Hematopoietic multipotent progenitor cell treated with erythropoietin and hydrocortisone succinate and interleukin-3 and kit ligand, for 17 days (in vitro differentiated cells): ENCODE data around the gene OR6T1.

Experiments
- DNase-seq: peaks from one replicate; pipeline ENCODE4 v3.0.0-alpha.2; 2015; ENCODE audit warnings: low spot score

Gene OR6T1, protein sequence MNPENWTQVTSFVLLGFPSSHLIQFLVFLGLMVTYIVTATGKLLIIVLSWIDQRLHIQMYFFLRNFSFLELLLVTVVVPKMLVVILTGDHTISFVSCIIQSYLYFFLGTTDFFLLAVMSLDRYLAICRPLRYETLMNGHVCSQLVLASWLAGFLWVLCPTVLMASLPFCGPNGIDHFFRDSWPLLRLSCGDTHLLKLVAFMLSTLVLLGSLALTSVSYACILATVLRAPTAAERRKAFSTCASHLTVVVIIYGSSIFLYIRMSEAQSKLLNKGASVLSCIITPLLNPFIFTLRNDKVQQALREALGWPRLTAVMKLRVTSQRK

DNA sequence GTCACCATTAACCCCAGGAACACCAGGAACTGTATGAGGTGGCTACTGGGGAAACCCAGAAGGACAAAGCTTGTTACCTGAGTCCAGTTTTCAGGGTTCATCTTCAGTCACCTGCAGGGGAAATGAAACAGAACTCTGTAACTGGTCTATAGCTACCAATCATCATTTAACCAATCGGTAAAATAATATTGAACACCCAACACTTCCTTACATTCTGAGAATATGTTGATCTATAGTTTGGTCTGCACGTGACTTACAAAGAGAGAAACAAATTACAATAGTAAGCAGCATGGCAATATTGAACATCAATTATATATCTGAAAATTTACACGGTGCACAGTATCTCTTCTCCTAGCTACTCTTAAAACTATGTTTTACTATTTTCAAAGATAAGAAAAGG is at the start of gene OR6T1:
TSS of gene OR6T1 (minus strand) at position 101 of the 400 bp plus-strand sequence. CDS start at position 101, 0 bp downstream.
- no peak for DNase-seq

DNA sequence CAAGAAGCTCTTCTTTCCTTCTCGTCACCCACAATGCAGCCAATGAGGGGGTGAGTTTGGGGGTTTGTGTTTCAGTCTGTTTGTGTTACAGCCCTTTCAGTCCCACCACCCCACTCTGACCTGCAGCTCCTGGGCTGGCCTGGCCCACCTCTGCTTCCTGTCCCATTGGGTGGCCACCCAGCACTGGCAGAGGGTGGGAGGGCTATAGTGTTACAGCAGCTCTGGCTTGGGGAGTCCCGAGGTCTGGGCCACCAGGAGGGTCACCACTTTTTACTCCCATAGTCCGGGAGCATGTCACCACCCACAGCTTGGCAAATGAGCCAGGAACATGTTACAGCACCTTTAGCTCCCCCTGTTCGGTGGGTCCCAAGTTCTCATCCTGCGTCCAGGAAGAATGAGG is 35.7 kb upstream of the OR6T1 start:
- DNase-seq = no peak

DNA sequence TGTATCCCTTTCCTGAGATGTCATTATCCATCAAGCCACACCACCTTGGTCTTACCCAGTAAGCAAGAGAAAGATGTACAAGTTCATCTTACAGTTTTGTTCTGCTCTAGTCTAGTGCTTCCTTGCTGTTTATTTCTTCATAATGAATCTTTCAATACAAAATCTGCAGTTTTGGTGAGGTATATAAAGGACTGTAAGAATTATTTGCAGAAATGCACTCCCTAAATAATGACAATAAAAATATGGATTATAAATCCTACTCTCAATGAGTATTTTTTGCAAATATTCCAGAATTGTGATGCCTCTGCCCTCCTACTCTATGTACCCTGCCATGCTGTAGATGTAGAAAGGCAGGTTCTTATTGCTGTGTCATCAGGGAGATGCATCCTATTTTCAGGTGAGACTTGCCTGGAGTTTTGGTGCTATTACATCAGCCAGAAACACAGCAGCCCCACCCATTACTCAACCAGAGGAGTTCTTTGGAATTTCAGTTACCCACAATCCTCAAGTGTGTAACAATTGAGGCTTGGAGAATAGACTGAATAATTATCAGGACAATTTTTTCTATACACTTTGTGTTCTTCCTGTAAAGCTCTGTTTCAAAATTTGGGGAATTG is 34.2 kb upstream of the OR6T1 start, which contains the start of gene OR10S1:
TSS of gene OR10S1 (minus strand) at position 51 of the 617 bp plus-strand sequence. CDS start 117 bp downstream, outside the sequence.
- DNase-seq = no peak

DNA sequence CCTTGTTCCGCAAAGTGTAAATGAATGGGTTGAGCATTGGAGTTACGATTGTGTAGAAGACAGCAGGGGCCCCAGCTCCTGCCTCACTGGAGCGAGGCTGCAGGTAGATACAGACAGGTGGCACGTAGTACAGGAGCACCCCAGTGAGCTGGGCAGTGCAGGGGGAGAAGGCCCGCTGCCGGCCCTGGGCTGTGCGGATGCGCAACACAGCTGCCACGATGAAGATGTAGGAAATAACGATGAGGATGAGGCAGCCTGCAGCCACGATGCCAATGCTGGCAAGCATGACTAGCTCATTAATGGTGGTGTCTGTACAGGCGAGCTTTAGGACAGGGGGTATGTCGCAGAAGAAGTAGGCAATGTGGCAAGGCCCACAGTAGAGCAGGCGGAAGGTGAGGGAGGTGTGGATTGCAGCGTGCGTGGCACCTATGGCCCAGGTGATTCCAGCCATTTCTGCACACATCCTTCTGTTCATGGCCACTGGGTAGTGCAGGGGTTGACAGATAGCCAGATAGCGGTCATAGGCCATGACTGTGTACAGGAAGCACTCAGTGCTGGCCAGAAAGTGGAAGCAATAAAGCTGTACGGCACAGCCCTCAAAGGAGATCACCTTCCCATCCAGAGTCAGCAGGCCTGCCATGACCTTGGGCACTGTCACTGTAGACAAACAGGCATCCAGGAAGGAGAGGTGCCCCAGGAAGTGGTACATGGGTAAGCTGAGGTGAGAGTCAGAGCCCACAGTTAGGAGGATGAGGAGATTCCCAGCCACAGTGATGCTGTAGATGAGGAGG is 33.3 kb upstream of the OR6T1 start:
- no peak for DNase-seq

DNA sequence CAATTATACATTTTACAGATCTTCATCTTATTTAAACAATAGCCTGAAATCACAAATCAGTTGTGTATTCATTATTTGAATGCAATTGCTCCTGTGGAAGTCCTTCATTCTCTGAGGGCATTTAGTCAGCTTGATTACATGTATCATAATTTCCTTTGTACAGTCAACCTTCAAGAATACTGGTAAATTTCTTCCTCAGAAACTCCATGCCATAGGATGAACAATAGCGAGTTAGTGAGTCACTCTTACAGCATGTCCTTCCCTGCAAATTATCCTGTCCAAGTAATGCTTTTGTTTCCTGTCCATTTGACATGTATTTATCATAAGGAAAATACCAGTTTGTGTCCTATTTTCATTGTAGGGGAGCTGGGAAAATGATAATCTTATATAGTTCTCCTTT is 30.2 kb upstream of the OR6T1 start:
- no peak for DNase-seq

DNA sequence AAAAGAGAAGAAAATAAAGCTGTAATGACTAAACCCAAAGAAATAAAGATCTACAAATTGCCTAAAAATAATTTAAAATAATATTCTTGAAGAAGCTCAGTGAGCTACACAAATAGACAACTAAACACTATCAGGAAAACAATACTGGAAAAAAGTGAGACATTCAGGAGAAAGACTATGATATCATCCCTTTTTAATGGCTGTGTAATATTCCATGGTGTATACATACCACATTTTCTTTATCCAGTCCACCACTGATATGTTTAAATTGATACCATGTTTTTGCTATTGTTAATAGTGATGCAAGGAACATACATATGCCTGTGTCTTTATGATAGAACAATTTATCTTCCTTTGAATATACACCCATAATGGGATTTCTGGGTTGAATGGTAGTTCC is 13.1 kb upstream of the OR6T1 start:
- DNase-seq = no peak

DNA sequence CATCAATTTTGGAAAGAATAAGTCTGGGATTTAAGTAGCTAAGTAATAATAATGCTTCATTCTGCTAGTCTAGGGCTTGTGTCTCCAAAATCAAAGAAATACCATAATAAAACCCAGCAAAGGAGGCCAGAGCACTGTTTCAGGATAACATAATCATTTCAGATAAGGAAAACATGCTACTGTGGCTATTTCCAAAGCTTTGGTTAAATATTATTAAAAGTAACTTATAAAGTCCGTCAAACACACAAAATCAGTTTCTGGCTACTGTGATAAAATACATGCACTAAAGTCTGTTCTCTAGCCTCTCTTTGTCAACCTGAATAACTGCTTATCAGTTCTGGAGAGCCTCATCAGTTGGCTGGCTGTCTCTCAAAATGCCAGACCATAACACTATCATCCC is 1.5 kb upstream of the OR6T1 start:
- no peak for DNase-seq

DNA sequence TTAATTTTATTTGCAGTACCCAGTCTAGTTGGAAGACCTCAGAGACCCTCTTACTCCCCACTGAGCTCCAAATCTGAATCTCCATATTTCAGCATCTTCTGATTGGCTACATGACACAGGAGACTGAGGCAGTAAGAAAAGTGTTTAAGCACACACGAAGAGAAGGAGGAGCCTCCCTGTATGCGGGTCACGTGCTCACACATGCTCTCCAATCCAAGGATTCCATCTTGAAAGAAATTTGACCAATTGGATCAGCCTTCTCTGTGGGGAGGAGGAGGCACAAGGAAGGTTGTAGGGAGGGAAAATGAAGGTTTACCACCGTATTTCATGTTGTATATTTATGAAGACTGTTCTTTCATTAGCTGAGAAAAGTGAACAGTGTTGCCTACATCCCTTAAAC is 1.2 kb downstream of the OR6T1 start:
- DNase-seq = no peak

DNA sequence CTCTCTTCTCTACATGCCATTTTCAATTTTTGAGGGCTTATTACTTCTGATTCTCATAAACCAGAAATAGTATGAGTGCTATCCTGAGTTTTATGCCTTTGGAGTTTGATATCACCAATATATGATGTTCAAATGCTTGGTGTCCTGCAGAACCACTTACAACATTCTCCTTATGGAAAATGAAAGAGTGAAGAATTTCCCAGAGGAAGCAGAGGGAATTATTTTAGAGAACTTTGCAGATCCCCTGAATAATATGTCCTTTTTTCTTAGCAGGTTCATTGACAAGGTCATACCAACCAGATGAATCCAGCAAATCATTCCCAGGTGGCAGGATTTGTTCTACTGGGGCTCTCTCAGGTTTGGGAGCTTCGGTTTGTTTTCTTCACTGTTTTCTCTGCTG is 4.3 kb downstream of the OR6T1 start, which contains the start of gene OR4D5:
TSS of gene OR4D5 (plus strand) at position 301 of the 400 bp plus-strand sequence. CDS start at position 301, 0 bp downstream.
- DNase-seq = no peak

DNA sequence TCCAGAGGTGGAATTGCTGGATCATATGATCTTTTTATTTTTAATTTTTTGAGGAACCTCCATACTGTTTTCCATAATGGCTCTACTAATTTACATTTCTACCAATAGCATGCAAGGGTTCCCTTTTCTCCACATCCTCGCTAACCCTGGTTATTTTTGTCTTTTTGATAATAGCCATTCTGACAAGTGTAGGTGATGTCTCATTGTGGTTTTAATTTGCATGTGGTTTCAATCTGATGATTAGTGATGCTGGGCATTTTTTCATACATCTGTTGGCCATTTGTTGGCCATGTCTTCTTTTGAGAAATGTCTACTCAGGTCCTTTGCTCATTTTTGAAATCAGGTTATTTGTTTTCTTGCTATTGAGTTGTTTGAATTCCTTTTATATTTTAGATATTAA is 19.6 kb downstream of the OR6T1 start:
- DNase-seq = no peak

DNA sequence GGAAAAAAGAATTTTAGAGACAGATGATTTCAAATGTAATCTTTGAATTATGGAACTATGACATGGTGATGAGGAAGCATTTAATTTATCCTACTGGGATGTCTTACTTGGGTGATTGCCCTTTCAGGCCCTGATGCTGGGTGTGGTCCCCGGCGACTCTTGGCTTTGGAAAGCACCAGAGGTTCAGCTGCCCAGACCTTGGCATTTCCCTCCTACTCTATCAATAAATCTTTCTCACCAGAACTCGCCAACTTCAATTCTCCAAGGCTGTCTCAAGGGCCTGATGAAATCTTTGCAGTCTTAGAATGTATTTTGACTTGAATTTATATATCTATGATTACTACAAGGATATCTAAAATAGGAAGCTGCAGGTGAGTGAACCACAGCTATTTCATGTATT is 22.7 kb downstream of the OR6T1 start:
- DNase-seq = no peak

DNA sequence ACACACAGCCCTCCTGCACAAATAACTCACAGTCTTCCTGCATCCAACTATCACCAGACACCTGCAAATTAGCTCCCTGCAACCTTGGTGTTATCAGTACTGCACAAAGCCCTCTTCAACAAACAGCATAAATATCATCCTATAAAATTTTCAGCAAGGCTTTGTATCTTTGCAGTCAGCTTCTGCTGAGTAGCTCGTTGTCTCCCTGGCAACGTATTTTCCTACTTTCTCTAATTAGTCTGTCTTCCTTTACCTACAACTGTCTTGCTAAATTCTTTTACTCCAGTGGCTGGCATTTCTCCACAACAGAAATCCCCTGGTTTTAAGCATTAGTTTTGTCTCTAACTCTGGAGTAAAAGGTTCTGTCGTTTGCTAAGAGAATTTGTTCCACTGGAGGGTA is 37.8 kb downstream of the OR6T1 start:
- DNase-seq = no peak

DNA sequence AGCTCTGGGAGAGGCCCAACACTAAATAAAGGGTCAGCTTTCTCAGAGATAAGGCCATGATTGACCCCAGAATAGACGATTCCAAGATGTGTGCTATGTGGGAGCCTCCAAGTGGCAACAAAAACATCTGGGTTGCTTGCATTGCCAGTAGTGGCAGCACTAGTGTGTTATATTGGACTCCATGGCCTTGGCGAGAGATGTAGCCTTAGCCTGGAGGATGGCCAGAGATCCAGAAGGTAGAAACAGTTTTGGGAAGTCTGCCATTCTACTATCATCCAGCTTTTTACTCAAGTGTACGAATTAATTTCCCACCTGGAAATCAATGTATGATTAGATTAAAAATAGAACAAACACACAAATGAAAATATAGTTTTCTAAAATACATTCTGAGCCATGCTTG is 38.7 kb downstream of the OR6T1 start:
- DNase-seq = no peak

DNA sequence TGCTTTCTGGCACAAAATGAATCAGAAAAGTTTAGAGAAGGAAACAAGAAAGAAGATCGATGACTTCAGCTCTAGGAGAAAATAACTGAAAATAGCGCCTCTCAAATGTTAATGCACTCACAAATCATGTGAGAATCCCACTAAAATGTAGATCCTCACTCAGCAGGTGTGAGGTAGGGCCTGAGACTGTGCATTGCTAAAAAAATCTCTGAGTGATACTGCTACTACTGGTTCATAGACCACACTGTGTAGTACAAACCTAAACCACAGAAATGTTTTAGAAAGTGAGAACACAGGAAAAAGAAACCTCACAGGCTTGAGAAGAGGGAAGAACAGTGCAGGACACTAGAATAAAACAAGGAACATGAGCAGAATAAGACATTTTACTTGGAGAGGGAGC is 39.7 kb downstream of the OR6T1 start:
- no peak for DNase-seq

DNA sequence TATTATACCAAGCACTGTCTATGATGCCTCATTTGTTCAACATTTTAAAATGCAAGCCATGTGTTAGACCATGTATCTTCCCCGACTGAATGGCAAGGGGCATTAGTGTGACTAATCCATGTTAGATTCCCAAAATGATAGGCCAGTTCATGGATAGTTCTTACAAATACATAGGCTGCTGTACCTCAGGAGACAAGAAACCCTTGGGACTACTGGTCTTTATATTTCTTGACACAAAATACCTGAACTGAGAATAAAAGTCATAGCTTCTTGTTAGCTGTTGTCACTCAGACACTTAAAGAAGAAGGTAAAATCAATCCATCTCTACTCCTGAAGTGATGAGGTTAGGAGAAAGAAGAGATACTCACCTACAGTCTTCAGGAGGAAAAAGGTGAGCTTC is 41.8 kb downstream of the OR6T1 start, which contains the start of gene OR8D4:
TSS of gene OR8D4 (plus strand) at position 301 of the 400 bp plus-strand sequence. CDS start 4,265 bp downstream, outside the sequence.
- no peak for DNase-seq

DNA sequence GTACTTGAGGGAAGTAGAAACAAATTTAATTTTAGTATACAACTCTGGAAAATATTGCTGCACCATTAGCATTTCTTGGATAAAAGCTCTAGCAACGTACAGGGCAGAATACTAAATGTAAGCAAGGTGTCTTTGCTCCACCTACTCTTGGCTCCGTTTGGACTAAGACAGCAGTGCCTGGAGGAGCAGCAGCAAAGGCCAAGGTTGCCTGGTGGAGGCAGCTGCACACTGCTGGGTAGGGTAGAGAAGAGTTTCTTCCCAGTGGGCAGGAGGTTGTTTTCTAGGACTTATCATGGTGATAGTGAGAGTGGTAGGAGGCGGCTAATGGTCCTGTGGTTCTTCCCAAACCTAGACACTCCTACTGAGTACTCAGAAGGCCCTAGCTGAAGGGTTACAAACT is 43.8 kb downstream of the OR6T1 start:
- no peak for DNase-seq
